Activated CD8-positive, alpha-beta T cell treated with anti-CD3 and anti-CD28 coated beads for 36 hours (primary cell): ENCODE data around the gene HS6ST2. TPM values are rescaled to one million over a fixed set of nuclear protein-coding genes. Genes with fewer than 3 reads are reported as not detected.

Source experiments
- ATAC-seq: fragments of 200-7000 bp; cut with Tn5 transposase; one replicate; pipeline ENCODE4 v1.10.0; 2021; ENCODE audit warnings: mild to moderate bottlenecking, moderate library complexity
- CTCF ChIA-PET: fragments of 350-600 bp; sonication (Branson Sonifier 250); formaldehyde crosslinking; loops from one replicate; lab custom pipeline; 2021; ENCODE audit warnings: antibody characterized with exemption; lab: Charles Lee
- POLR2A ChIA-PET: fragments of 350-600 bp; sonication (Branson Sonifier 250); formaldehyde crosslinking; loops from one replicate; lab custom pipeline; 2021; ENCODE audit warnings: antibody characterized with exemption; lab: Charles Lee
- DNase-seq: peaks from one replicate; pipeline ENCODE4 v3.0.0-alpha.2; 2020
- H3K27ac Mint-ChIP-seq: one replicate; pipeline ENCODE4 v1.8.0; 2021; ENCODE audit warnings: mild to moderate bottlenecking, mixed read lengths
- H3K27me3 Mint-ChIP-seq: one replicate; pipeline ENCODE4 v1.8.0; 2021; ENCODE audit warnings: mixed read lengths
- H3K36me3 Mint-ChIP-seq: one replicate; pipeline ENCODE4 v1.8.0; 2021; ENCODE audit warnings: low read depth, mixed read lengths
- H3K4me1 Mint-ChIP-seq: one replicate; pipeline ENCODE4 v1.8.0; 2021; ENCODE audit warnings: low read depth, mixed read lengths
- H3K4me3 Mint-ChIP-seq: one replicate; pipeline ENCODE4 v1.8.0; 2021; ENCODE audit warnings: mild to moderate bottlenecking, moderate library complexity, mixed read lengths
- H3K9me3 Mint-ChIP-seq: one replicate; pipeline ENCODE4 v1.8.0; 2021; ENCODE audit warnings: mixed read lengths
- CTCF ChIP-seq: fragments of 200-600 bp; IDR thresholded peaks from one replicate; pipeline ENCODE4 v1.8.0; 2022; ENCODE audit warnings: antibody characterized with exemption, mild to moderate bottlenecking
- intact Hi-C: fragments of 100-400 bp; cut with micrococcal nuclease; formaldehyde crosslinking; loops from one replicate; pipeline ENCODE4 v1.10.0; 2022
- total RNA-seq, 2 experiments: library from RNA; stranded (reverse); gene quantifications; one replicate each; pipeline ENCODE4 v1.2.3, GENCODE V29; 2021

HS6ST2 gene
- total RNA-seq, 2 experiments from 2014 or later: 0.14 to 0.47 TPM

DNA sequence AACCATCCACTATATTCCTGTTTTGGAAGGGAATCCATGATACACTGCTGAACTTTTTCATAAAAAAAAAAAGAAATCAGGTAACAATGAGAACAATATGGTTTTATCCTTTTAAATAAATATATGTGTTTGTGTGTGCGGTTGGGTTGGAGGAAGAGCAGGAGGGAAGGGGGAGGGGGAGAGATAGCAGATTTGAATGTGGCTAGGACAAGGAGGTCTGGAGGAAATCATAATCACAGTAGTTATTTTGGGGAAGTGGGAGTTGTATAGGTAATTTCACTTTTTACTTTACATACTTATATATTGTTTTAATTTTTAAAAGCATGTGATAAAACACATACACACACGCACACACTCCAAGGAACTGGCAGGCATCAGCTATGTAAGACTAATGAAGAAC, 335.1 kb downstream of the HS6ST2 start:
- Mint-ChIP-seq H3K4me3 (no peak overlapping the region), H3K27ac (no peak overlapping the region), H3K27me3 (no peaks in the 10 kb centered on the region), H3K36me3 (no peaks in the 10 kb centered on the region), H3K4me1 (peaks cover 7% of the 10 kb centered on the region), H3K9me3 (no peaks in the 10 kb centered on the region)
- ATAC-seq (no peak), DNase-seq (no peak)
- POLR2A ChIA-PET: no interaction called here
- CTCF ChIA-PET: interaction anchor here (1.8 to 2.1 kb wide), 5 partner anchors 8 to 782 kb away, joined by 4 to 12 read pairs (median 5); no protein-coding TSS in a partner anchor
- intact Hi-C loops: no loop called here
- no peak for TF ChIP-seq CTCF

DNA sequence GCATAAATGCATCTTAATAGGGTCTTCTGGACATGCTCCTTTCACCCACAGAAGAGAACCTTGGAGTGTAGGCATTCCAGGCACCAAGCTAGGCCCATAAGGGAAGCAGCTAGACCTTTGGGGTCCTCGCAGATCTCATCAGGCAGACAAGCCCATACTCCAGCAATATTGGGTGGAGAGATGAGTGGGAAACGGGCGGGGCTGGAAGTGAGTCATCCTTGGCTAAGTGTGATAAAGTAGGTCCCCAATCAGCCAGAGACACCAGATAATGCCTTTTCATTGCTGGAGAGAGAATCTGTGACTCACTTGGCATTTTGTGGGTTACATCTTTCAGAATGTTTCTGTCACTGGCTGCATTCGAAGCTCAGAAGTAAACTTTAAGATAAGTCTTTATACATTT, 336.3 kb downstream of the HS6ST2 start:
- Mint-ChIP-seq H3K27ac (peak overlapping the region; percentile 71), H3K4me1 (peaks cover 7% of the 10 kb centered on the region), H3K27me3 (no peaks in the 10 kb centered on the region), H3K9me3 (no peaks in the 10 kb centered on the region), H3K36me3 (no peaks in the 10 kb centered on the region), H3K4me3 (no peak overlapping the region)
- POLR2A ChIA-PET: no interaction called here
- no peak for TF ChIP-seq CTCF
- CTCF ChIA-PET: interaction anchor here (1.7 to 2.1 kb wide), 5 partner anchors 9 to 781 kb away, joined by 4 to 12 read pairs (median 5); no protein-coding TSS in a partner anchor
- DNase-seq (peak; percentile 83), ATAC-seq (peak; percentile 98)
- intact Hi-C loops: no loop called here

GRCh38 chrX:132618810-132619209, 339.6 kb downstream of the HS6ST2 start:
- ATAC-seq (no peak), DNase-seq (no peak)
- H3K4me1 Mint-ChIP-seq: peaks cover 7% of the 10 kb centered on the region
- H3K36me3 Mint-ChIP-seq: no peaks in the 10 kb centered on the region
- H3K9me3 Mint-ChIP-seq: no peaks in the 10 kb centered on the region
- intact Hi-C loops: loop anchor here (5.0 to 10.0 kb wide), 2 partner anchors 327 to 524 kb away; no protein-coding TSS in a partner anchor
- POLR2A ChIA-PET: no interaction called here
- H3K27ac Mint-ChIP-seq: no peak overlapping the region
- CTCF ChIA-PET: interaction anchor here (1.5 kb wide), 1 partner anchor 326 kb away, joined by 5 read pairs; no protein-coding TSS in a partner anchor
- no peak for TF ChIP-seq CTCF
- no peaks in the 10 kb centered on the region for H3K27me3 Mint-ChIP-seq
- no peak overlapping the region for H3K4me3 Mint-ChIP-seq

GRCh38 chrX:132615391-132616131, 342.9 kb downstream of the HS6ST2 start:
- H3K36me3 Mint-ChIP-seq: no peaks in the 10 kb centered on the region
- no peaks in the 10 kb centered on the region for H3K4me1 Mint-ChIP-seq
- no peaks in the 10 kb centered on the region for H3K27me3 Mint-ChIP-seq
- no peak overlapping the region for H3K4me3 Mint-ChIP-seq
- intact Hi-C loops: loop anchor here (2.0 to 10.0 kb wide), 3 partner anchors 323 to 521 kb away; no protein-coding TSS in a partner anchor
- CTCF ChIA-PET: interaction anchor here (0.7 to 5.0 kb wide), 19 partner anchors 7 to 788 kb away, joined by 3 to 46 read pairs (median 5); no protein-coding TSS in a partner anchor
- ATAC-seq (peak; percentile 60), DNase-seq (peak; percentile 62)
- POLR2A ChIA-PET: no interaction called here
- H3K27ac Mint-ChIP-seq: no peak overlapping the region
- peak; percentile 49 for TF ChIP-seq CTCF
- no peaks in the 10 kb centered on the region for H3K9me3 Mint-ChIP-seq

DNA sequence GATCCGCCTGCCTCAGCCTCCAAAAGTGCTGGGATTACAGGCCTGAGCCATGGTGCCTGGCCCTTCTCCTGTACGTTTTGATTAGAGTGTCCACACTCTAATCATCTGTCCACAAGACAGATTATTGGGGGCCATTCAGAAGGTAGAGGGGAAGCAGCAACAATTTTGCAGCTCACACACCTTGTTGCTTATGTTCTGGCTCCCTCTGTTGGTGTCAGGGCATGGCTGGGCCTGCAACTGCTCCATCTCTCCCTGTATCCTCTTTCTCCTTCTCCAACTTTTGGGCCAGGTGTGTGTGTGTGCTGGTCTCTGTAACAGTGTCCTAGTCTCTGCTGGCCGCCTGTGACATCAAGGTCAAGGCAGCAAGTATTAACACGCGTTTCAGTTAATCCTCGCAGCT, 344.1 kb downstream of the HS6ST2 start:
- Mint-ChIP-seq H3K4me3 (no peak overlapping the region), H3K9me3 (no peaks in the 10 kb centered on the region), H3K27ac (no peak overlapping the region), H3K4me1 (no peaks in the 10 kb centered on the region), H3K36me3 (no peaks in the 10 kb centered on the region), H3K27me3 (no peaks in the 10 kb centered on the region)
- DNase-seq (no peak), ATAC-seq (no peak)
- intact Hi-C loops: loop anchor here (2.0 to 10.0 kb wide), 2 partner anchors 387 to 519 kb away; no protein-coding TSS in a partner anchor
- ChIA-PET CTCF (interaction anchor here (0.6 to 5.0 kb wide), 17 partner anchors 8 to 798 kb away, joined by 3 to 46 read pairs (median 5); no protein-coding TSS in a partner anchor), POLR2A (no interaction called here)
- no peak for TF ChIP-seq CTCF
